HepG2 (cell line): ENCODE data around the gene HMGN4. TPM values are rescaled to one million over a fixed set of nuclear protein-coding genes. Genes with fewer than 3 reads are reported as not detected.
A peak's percentile ranks its signal among the peaks of the same experiment; 100 is the strongest.

Source experiments
- CCDC6 ChIP-seq: sonication (generic); formaldehyde crosslinking; IDR thresholded peaks from 2 replicates; pipeline ENCODE4 v1.8.1; 2022; ENCODE audit warnings: mild to moderate bottlenecking, missing genetic modification reagents, moderate library complexity
- EEA1 ChIP-seq: sonication (generic); formaldehyde crosslinking; IDR thresholded peaks from 2 replicates; pipeline ENCODE4 v1.5.1; 2020; ENCODE audit warnings: mild to moderate bottlenecking, missing genetic modification reagents, borderline replicate concordance
- KDM5B ChIP-seq: sonication (generic); formaldehyde crosslinking; IDR thresholded peaks from 2 replicates; pipeline ENCODE4 v1.4.0; 2020; ENCODE audit warnings: missing genetic modification reagents, mild to moderate bottlenecking, borderline replicate concordance
- KLF9 ChIP-seq: IDR thresholded peaks from 2 replicates; pipeline ENCODE4 v1.6.1; 2016; ENCODE audit warnings: low read depth
- MBD4 ChIP-seq: IDR thresholded peaks from 2 replicates; pipeline ENCODE4 v1.6.1; 2012; ENCODE audit warnings: low read length, inconsistent platforms, borderline replicate concordance
- SOX5 ChIP-seq: IDR thresholded peaks from 2 replicates; pipeline ENCODE4 v1.6.1; 2016; ENCODE audit warnings: borderline replicate concordance
- STAG1 ChIP-seq: sonication (generic); formaldehyde crosslinking; IDR thresholded peaks from 2 replicates; pipeline ENCODE4 v1.4.0; 2020; ENCODE audit warnings: missing genetic modification reagents
- ZFY ChIP-seq: sonication (generic); formaldehyde crosslinking; IDR thresholded peaks from 2 replicates; pipeline ENCODE4 v1.4.0; 2020; ENCODE audit warnings: missing genetic modification reagents
- ZNF207 ChIP-seq: fragments of 450-650 bp; IDR thresholded peaks from 2 replicates; pipeline ENCODE4 v1.6.1; 2016; ENCODE audit warnings: antibody characterized with exemption, borderline replicate concordance
- ZNF235 ChIP-seq: sonication (generic); formaldehyde crosslinking; IDR thresholded peaks from 2 replicates; pipeline ENCODE4 v1.8.1; 2023; ENCODE audit warnings: mild to moderate bottlenecking, missing genetic modification reagents, borderline replicate concordance
- ZNF3 ChIP-seq: IDR thresholded peaks from 2 replicates; pipeline ENCODE4 v1.7.0; 2017; ENCODE audit warnings: inconsistent platforms
- ZNF766 ChIP-seq: sonication (generic); formaldehyde crosslinking; IDR thresholded peaks from 2 replicates; pipeline ENCODE4 v1.5.0; 2020; ENCODE audit warnings: missing genetic modification reagents, borderline replicate concordance
- polyA plus RNA-seq, 8 experiments: library from polyadenylated mRNA; depleted of rRNA in 3 of 8; stranded (reverse) in 7 of 8; unstranded in 1 of 8; fragments of >200 nt; fragmentation: Illumina TruSeq in 4 of 8; extraction: Trizol in 4 of 8; gene quantifications; 2 replicates each; pipeline versions ENCODE4 v1.2.1 to v1.2.3, GENCODE V29; 2011 to 2016; ENCODE audit warnings: low read depth in 4 of 8, missing spikeins in 1 of 8, mixed read lengths in 1 of 8; ENCODE audit not compliant: insufficient read depth in 1 of 8
- total RNA-seq, 5 experiments: library from RNA; depleted of rRNA; stranded (reverse); fragments of >200 nt; fragmentation: Illumina TruSeq; extraction: Trizol; gene quantifications; 2 replicates each; pipeline ENCODE4 v1.2.3, GENCODE V29; 2016; ENCODE audit warnings: low read depth in 1 of 5
- TF ChIP-seq, protein P1 (sequence below): sonication (generic); formaldehyde crosslinking; IDR thresholded peaks from 2 replicates; pipeline ENCODE4 v1.5.1; 2020; ENCODE audit warnings: mild to moderate bottlenecking, missing genetic modification reagents, borderline replicate concordance
- TF ChIP-seq, protein P2 (sequence below): sonication (generic); formaldehyde crosslinking; IDR thresholded peaks from 2 replicates; pipeline ENCODE4 v1.4.0; 2020; ENCODE audit warnings: low read depth, missing genetic modification reagents
- TF ChIP-seq, protein P3 (sequence below): sonication (generic); formaldehyde crosslinking; IDR thresholded peaks from 2 replicates; pipeline ENCODE4 v1.4.0; 2020; ENCODE audit warnings: missing genetic modification reagents

HMGN4 gene
- total and polyA plus RNA-seq, 2 of the 13 experiments (the other 11 are each of a cell fraction or from before 2014, with no cell fraction given), result 39.9 to 52.1 TPM

DNA sequence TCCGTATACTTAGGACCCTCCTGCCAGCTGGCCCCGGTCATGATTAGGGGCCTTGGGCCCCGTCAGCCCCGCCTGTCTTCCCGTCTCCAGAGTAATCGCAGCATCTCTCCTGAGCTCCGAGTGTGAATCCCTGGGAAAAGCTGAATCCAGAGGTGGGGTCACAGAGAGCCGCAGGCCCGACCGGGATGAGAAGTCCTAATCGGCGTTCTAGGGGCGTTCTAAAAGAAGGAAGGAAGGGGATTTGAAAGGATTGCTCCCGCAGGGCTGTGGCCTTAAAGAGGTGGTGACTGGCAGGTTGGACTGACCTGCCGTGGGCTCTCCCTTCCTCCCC is 371 bp downstream of the HMGN4 start (continued):
- TF ChIP-seq SOX5 (CRISPR knock-in tag), result no peak
- TF ChIP-seq ZNF766, result no peak
- no peak for TF ChIP-seq ZNF207
- TF ChIP-seq, protein P1, sequence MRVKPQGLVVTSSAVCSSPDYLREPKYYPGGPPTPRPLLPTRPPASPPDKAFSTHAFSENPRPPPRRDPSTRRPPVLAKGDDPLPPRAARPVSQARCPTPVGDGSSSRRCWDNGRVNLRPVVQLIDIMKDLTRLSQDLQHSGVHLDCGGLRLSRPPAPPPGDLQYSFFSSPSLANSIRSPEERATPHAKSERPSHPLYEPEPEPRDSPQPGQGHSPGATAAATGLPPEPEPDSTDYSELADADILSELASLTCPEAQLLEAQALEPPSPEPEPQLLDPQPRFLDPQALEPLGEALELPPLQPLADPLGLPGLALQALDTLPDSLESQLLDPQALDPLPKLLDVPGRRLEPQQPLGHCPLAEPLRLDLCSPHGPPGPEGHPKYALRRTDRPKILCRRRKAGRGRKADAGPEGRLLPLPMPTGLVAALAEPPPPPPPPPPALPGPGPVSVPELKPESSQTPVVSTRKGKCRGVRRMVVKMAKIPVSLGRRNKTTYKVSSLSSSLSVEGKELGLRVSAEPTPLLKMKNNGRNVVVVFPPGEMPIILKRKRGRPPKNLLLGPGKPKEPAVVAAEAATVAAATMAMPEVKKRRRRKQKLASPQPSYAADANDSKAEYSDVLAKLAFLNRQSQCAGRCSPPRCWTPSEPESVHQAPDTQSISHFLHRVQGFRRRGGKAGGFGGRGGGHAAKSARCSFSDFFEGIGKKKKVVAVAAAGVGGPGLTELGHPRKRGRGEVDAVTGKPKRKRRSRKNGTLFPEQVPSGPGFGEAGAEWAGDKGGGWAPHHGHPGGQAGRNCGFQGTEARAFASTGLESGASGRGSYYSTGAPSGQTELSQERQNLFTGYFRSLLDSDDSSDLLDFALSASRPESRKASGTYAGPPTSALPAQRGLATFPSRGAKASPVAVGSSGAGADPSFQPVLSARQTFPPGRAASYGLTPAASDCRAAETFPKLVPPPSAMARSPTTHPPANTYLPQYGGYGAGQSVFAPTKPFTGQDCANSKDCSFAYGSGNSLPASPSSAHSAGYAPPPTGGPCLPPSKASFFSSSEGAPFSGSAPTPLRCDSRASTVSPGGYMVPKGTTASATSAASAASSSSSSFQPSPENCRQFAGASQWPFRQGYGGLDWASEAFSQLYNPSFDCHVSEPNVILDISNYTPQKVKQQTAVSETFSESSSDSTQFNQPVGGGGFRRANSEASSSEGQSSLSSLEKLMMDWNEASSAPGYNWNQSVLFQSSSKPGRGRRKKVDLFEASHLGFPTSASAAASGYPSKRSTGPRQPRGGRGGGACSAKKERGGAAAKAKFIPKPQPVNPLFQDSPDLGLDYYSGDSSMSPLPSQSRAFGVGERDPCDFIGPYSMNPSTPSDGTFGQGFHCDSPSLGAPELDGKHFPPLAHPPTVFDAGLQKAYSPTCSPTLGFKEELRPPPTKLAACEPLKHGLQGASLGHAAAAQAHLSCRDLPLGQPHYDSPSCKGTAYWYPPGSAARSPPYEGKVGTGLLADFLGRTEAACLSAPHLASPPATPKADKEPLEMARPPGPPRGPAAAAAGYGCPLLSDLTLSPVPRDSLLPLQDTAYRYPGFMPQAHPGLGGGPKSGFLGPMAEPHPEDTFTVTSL (CRISPR knock-in tag), result no peak
- TF ChIP-seq KDM5B (CRISPR knock-in tag), result no peak
- TF ChIP-seq, protein P2, sequence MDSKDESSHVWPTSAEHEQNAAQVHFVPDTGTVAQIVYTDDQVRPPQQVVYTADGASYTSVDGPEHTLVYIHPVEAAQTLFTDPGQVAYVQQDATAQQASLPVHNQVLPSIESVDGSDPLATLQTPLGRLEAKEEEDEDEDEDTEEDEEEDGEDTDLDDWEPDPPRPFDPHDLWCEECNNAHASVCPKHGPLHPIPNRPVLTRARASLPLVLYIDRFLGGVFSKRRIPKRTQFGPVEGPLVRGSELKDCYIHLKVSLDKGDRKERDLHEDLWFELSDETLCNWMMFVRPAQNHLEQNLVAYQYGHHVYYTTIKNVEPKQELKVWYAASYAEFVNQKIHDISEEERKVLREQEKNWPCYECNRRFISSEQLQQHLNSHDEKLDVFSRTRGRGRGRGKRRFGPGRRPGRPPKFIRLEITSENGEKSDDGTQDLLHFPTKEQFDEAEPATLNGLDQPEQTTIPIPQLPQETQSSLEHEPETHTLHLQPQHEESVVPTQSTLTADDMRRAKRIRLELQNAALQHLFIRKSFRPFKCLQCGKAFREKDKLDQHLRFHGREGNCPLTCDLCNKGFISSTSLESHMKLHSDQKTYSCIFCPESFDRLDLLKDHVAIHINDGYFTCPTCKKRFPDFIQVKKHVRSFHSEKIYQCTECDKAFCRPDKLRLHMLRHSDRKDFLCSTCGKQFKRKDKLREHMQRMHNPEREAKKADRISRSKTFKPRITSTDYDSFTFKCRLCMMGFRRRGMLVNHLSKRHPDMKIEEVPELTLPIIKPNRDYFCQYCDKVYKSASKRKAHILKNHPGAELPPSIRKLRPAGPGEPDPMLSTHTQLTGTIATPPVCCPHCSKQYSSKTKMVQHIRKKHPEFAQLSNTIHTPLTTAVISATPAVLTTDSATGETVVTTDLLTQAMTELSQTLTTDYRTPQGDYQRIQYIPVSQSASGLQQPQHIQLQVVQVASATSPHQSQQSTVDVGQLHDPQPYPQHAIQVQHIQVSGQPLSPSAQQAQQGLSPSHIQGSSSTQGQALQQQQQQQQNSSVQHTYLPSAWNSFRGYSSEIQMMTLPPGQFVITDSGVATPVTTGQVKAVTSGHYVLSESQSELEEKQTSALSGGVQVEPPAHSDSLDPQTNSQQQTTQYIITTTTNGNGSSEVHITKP (CRISPR knock-in tag), result no peak
- TF ChIP-seq CCDC6, result no peak
- TF ChIP-seq STAG1 (CRISPR knock-in tag), result no peak
- no peak for TF ChIP-seq MBD4
- TF ChIP-seq ZNF3 (CRISPR knock-in tag), result no peak
- no peak for TF ChIP-seq EEA1
- TF ChIP-seq KLF9 (CRISPR knock-in tag), result no peak
- peak; percentile 47 for TF ChIP-seq ZFY (CRISPR knock-in tag)
- TF ChIP-seq ZNF235 (CRISPR knock-in tag), result no peak
- TF ChIP-seq, protein P3, sequence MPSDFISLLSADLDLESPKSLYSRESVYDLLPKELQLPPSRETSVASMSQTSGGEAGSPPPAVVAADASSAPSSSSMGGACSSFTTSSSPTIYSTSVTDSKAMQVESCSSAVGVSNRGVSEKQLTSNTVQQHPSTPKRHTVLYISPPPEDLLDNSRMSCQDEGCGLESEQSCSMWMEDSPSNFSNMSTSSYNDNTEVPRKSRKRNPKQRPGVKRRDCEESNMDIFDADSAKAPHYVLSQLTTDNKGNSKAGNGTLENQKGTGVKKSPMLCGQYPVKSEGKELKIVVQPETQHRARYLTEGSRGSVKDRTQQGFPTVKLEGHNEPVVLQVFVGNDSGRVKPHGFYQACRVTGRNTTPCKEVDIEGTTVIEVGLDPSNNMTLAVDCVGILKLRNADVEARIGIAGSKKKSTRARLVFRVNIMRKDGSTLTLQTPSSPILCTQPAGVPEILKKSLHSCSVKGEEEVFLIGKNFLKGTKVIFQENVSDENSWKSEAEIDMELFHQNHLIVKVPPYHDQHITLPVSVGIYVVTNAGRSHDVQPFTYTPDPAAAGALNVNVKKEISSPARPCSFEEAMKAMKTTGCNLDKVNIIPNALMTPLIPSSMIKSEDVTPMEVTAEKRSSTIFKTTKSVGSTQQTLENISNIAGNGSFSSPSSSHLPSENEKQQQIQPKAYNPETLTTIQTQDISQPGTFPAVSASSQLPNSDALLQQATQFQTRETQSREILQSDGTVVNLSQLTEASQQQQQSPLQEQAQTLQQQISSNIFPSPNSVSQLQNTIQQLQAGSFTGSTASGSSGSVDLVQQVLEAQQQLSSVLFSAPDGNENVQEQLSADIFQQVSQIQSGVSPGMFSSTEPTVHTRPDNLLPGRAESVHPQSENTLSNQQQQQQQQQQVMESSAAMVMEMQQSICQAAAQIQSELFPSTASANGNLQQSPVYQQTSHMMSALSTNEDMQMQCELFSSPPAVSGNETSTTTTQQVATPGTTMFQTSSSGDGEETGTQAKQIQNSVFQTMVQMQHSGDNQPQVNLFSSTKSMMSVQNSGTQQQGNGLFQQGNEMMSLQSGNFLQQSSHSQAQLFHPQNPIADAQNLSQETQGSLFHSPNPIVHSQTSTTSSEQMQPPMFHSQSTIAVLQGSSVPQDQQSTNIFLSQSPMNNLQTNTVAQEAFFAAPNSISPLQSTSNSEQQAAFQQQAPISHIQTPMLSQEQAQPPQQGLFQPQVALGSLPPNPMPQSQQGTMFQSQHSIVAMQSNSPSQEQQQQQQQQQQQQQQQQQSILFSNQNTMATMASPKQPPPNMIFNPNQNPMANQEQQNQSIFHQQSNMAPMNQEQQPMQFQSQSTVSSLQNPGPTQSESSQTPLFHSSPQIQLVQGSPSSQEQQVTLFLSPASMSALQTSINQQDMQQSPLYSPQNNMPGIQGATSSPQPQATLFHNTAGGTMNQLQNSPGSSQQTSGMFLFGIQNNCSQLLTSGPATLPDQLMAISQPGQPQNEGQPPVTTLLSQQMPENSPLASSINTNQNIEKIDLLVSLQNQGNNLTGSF (CRISPR knock-in tag), result no peak
